Hindlimb muscle (tissue), 1 donor: ENCODE measurements around the gene MOGAT2. TPM values are rescaled to one million over a fixed set of nuclear protein-coding genes. Genes with fewer than 3 reads are reported as not detected.

Experiments
- DNase-seq: peaks from one replicate; pipeline ENCODE4 v3.0.0-alpha.2; 2013
- polyA plus RNA-seq: library from polyadenylated mRNA; unstranded; fragments of 120-200 nt; gene quantifications from one replicate; pipeline ENCODE4 v1.2.1, GENCODE V29; 2013; ENCODE audit not compliant: insufficient read length

The MOGAT2 gene
- polyA plus RNA-seq, 1 donor, result not detected

DNA sequence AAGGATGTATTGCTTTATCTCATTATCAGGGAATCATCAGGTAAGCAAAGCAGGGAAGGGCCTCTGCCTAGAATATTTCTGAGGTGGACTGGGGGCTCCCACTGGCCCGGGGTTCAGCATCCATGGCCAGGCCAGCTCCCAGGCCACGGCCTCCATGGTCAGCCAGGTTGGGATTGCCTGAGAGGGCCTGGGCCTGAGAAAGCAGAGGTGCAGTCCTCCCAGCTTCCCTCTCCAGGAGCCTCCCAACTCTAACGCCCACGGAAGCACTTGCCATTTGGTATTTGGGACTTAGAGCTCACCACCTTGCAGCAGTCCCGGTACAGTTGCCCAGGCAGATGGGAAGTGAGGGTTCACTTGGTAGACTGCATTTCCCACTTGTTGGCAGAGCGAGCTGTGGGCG is 63.7 kb downstream of the MOGAT2 start:
- DNase-seq, result no peak

DNA sequence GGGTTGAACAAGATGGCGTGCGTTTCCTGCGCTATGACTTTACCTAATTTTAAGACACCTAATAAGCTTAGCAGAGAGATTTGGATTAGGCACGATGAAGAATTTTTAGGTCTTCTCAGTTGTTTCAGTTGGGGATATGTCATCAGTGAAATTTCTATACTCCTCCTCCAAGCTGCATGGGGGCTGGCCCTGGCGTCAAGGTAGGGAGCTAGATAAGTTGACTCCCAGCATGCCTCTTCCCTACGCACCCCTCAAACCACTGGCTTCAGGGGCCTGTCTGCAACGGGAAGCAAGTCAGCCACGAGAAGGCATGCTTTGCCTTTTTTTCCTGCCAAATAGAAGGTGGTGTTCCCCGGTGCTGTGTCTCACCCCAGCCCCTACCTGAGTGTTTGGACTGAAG is 64.2 kb downstream of the MOGAT2 start:
- no peak for DNase-seq

Other genes starting within 250 kb of the MOGAT2 start
- gene GDPD5, start 191.9 kb upstream of the MOGAT2 start, polyA plus RNA-seq, result 28.3 TPM
- 340 TPM for gene SERPINH1, start 155.6 kb upstream of the MOGAT2 start, polyA plus RNA-seq
- gene MAP6, start 48.8 kb upstream of the MOGAT2 start, polyA plus RNA-seq, result 15.6 TPM
- gene DGAT2, start 50.9 kb downstream of the MOGAT2 start, polyA plus RNA-seq, result 6.1 TPM
- 9.7 TPM for gene UVRAG, start 97.4 kb downstream of the MOGAT2 start, polyA plus RNA-seq